Mucosa of rectum (tissue), 2 donors: ENCODE data around the gene LEPROT.

ENCODE experiments used
- H3K27ac ChIP-seq, 2 donors: one replicate each; pipeline ENCODE4 v1.7.0; 2013; ENCODE audit warnings: inconsistent platforms in 2 of 2, low read depth in 2 of 2, low read length in 2 of 2
- H3K27me3 ChIP-seq, 2 donors: one replicate each; pipeline ENCODE4 v1.7.0; 2013; ENCODE audit warnings: low read length in 2 of 2; ENCODE audit not compliant: control insufficient read depth in 2 of 2, insufficient read depth in 2 of 2
- H3K36me3 ChIP-seq, 2 donors: one replicate each; pipeline ENCODE4 v1.7.0; 2013; ENCODE audit warnings: low read length in 2 of 2; ENCODE audit not compliant: control insufficient read depth in 2 of 2, insufficient read depth in 2 of 2
- H3K4me1 ChIP-seq, 2 donors: one replicate each; pipeline ENCODE4 v1.7.0; 2013; ENCODE audit warnings: low read length in 2 of 2, mild to moderate bottlenecking in 1 of 2; ENCODE audit not compliant: control insufficient read depth in 2 of 2, insufficient read depth in 2 of 2
- H3K4me3 ChIP-seq, 2 donors: one replicate each; pipeline ENCODE4 v1.7.0; 2013; ENCODE audit warnings: low read length in 2 of 2
- H3K9ac ChIP-seq, 2 donors: one replicate each; pipeline ENCODE4 v1.7.0; 2013; ENCODE audit warnings: low read length in 2 of 2, low read depth in 1 of 2, mild to moderate bottlenecking in 1 of 2
- H3K9me3 ChIP-seq, 2 donors: one replicate each; pipeline ENCODE4 v1.7.0; 2013; ENCODE audit warnings: low read length in 2 of 2; ENCODE audit not compliant: control insufficient read depth in 2 of 2
- donor health status: healthy.
- donor health status: Normal muscosa, but diverticular disease.

The LEPROT gene

GRCh38 chr1:65392497-65392896 is 28.0 kb upstream of the LEPROT start:
- Histone ChIP-seq H3K27ac (no peak overlapping the region), H3K4me1 (no peaks in the 10 kb centered on the region), H3K4me3 (no peak overlapping the region), H3K36me3 (no peaks in the 10 kb centered on the region), H3K9ac (no peak overlapping the region), H3K27me3 (no peaks in the 10 kb centered on the region), H3K9me3 (no peaks in the 10 kb centered on the region)

- no peak overlapping the region for H3K4me3 ChIP-seq
- H3K9ac ChIP-seq = no peak overlapping the region
- H3K9me3 ChIP-seq = no peaks in the 10 kb centered on the region
- H3K36me3 ChIP-seq = no peaks in the 10 kb centered on the region
- no peaks in the 10 kb centered on the region for H3K27me3 ChIP-seq
- no peak overlapping the region for H3K27ac ChIP-seq
- H3K4me1 ChIP-seq = no peaks in the 10 kb centered on the region
Measured at GRCh38 chr1:65393347-65393746, 27.1 kb upstream of the LEPROT start.

DNA sequence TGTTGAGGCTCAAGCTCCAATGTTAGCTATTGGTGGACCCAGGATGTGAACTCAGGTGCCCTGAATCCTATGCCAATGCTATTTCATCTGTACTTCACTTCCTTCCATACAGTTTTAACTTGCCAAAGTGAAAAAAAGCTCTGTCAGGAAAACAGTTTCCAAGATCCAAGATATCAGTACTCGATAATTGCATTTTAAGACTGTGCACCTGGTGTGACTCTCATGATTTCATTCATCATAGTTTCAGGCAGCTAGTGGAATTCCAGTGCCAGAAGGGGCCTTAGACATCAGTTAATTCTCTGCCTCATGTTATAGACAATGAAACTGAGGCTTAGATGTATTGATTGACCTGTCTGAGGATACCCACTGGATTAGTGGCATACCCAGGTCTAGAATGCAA is 26.5 kb upstream of the LEPROT start:
- no peak overlapping the region for H3K4me3 ChIP-seq
- no peaks in the 10 kb centered on the region for H3K36me3 ChIP-seq
- no peak overlapping the region for H3K9ac ChIP-seq
- no peak overlapping the region for H3K27ac ChIP-seq
- H3K27me3 ChIP-seq = no peaks in the 10 kb centered on the region
- H3K4me1 ChIP-seq = no peaks in the 10 kb centered on the region
- no peaks in the 10 kb centered on the region for H3K9me3 ChIP-seq

DNA sequence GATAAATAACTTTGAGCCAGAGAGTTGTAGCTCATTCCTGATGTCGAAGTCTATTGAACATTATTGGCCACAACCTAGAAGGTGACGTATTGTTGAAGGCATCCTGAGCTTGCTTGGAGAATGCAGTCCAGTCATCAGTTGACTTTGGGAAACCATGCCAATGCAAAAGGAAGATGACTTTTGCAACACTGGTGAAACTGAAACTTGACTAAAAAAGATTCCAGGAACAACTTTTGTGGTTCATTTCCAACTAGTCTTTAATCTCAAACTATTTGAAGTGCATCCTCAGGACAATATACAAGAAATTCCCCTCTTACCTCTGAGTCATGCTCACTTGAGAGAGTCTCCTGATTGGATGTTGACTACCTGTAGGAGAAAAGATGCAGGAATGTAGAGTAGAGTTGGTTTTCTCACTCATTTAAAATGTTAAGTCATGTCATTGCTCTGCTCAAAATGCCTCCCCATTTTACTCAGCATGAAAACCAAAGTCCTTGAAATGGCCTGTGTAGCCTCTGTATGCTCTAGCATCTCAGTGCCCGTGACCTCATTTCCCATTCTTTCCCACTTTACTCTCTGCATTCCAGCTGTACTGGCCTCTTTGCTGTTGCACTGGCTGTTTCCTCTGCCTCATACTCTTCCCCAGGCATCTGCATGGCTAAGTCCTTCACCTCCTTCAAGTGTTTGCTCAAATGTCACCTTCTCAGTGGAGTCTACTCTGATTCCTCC is 24.4 kb upstream of the LEPROT start:
- Histone ChIP-seq H3K9ac (no peak overlapping the region), H3K36me3 (no peaks in the 10 kb centered on the region), H3K4me1 (no peaks in the 10 kb centered on the region)

GRCh38 chr1:65398083-65398482 is 22.4 kb upstream of the LEPROT start:
- Histone ChIP-seq H3K4me3 (no peak overlapping the region), H3K27ac (no peak overlapping the region), H3K36me3 (no peaks in the 10 kb centered on the region), H3K4me1 (no peaks in the 10 kb centered on the region), H3K9me3 (no peaks in the 10 kb centered on the region), H3K27me3 (no peaks in the 10 kb centered on the region), H3K9ac (no peak overlapping the region)

More for the DNA sequence above, 24.4 kb upstream of the LEPROT start:
- Histone ChIP-seq H3K27ac (no peak overlapping the region), H3K9me3 (no peaks in the 10 kb centered on the region), H3K27me3 (no peaks in the 10 kb centered on the region), H3K4me3 (no peak overlapping the region)

- no peaks in the 10 kb centered on the region for H3K36me3 ChIP-seq
- H3K27me3 ChIP-seq = no peaks in the 10 kb centered on the region
- H3K9me3 ChIP-seq = no peaks in the 10 kb centered on the region
- H3K9ac ChIP-seq = no peak overlapping the region
- H3K27ac ChIP-seq = no peak overlapping the region
- no peak overlapping the region for H3K4me3 ChIP-seq
- no peaks in the 10 kb centered on the region for H3K4me1 ChIP-seq
Measured at GRCh38 chr1:65399003-65399402, 21.5 kb upstream of the LEPROT start.

GRCh38 chr1:65401612-65402011 is 18.9 kb upstream of the LEPROT start:
- H3K4me1 ChIP-seq = no peaks in the 10 kb centered on the region
- no peaks in the 10 kb centered on the region for H3K27me3 ChIP-seq
- H3K9me3 ChIP-seq = no peaks in the 10 kb centered on the region
- no peak overlapping the region for H3K9ac ChIP-seq
- H3K4me3 ChIP-seq = no peak overlapping the region
- no peaks in the 10 kb centered on the region for H3K36me3 ChIP-seq
- no peak overlapping the region for H3K27ac ChIP-seq

- Histone ChIP-seq H3K4me3 (no peak overlapping the region), H3K9ac (no peak overlapping the region), H3K4me1 (no peaks in the 10 kb centered on the region), H3K27ac (no peak overlapping the region), H3K27me3 (no peaks in the 10 kb centered on the region), H3K9me3 (no peaks in the 10 kb centered on the region), H3K36me3 (no peaks in the 10 kb centered on the region)
Measured at GRCh38 chr1:65404941-65405340, 15.5 kb upstream of the LEPROT start.

GRCh38 chr1:65407877-65408276 is 12.6 kb upstream of the LEPROT start:
- H3K27ac ChIP-seq = no peak overlapping the region
- no peak overlapping the region for H3K4me3 ChIP-seq
- H3K27me3 ChIP-seq = no peaks in the 10 kb centered on the region
- H3K4me1 ChIP-seq = no peaks in the 10 kb centered on the region
- no peaks in the 10 kb centered on the region for H3K36me3 ChIP-seq
- H3K9ac ChIP-seq = no peak overlapping the region
- no peaks in the 10 kb centered on the region for H3K9me3 ChIP-seq

DNA sequence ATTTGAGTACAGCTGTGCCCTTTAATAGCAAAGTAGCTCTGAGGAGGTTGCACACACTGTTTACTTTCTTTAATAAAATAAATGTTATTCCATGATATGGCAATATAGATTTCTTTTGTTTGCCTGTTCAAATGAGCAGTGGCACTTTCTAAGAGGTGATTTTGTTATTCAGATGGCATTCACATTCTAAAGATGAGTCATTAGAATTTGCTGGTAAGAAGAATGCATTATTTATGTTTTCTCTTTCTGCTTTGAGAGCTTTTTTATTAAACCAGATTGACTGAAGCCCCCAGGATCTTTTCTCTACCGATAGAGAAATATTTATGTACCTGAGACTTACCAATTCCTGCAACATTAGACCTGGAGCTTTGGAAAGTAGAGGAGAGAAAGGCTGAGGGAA is 11.2 kb upstream of the LEPROT start:
- Histone ChIP-seq H3K9ac (no peak overlapping the region), H3K4me3 (no peak overlapping the region), H3K27ac (no peak overlapping the region), H3K36me3 (no peaks in the 10 kb centered on the region), H3K9me3 (no peaks in the 10 kb centered on the region), H3K27me3 (no peaks in the 10 kb centered on the region), H3K4me1 (no peaks in the 10 kb centered on the region)
